ENCODE data around the gene UBASH3A. TPM values are rescaled to one million over a fixed set of nuclear protein-coding genes. Genes with fewer than 3 reads are reported as not detected.
"Not testable (repeated sequence)": the region's sequence is repeated elsewhere in the genome, so short reads cannot be mapped to it uniquely, and the experiment has no call there.

The UBASH3A gene
- total RNA-seq, 4 donors from 2014 or later: 0.40 TPM; not detected in 3

DNA sequence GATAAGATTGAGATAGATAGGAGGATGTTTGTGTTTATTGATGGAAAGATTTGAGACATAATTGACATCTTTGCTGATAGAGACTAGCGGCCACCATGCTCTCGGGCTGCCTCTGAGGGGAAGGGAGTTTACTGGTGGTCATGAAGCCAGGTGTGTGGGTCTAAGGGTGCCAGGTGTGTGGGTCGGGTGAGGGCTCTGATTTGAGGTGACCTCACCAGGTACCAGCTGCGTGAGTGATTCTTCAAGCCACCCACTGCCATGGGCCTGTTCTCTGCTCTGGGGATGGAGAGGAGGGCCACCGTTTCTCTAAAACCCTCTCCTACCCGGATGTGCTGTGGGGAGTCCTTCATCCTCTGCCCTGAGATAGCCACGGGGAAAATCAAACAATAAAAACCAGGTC is 3.2 kb downstream of the UBASH3A start:
- no peak overlapping the region for H3K27ac ChIP-seq
- H3K4me1 ChIP-seq: no peaks in the 10 kb centered on the region
- H3K27me3 ChIP-seq: peaks cover 48% of the 10 kb centered on the region
- 80 to 92% methylated on average over 1 to 6 of the region's 7 CpGs for WGBS, 2 donors (ENCODE audit: low coverage in 1 of 2)
- H3K36me3 ChIP-seq: no peaks in the 10 kb centered on the region
- TF ChIP-seq, protein P1, sequence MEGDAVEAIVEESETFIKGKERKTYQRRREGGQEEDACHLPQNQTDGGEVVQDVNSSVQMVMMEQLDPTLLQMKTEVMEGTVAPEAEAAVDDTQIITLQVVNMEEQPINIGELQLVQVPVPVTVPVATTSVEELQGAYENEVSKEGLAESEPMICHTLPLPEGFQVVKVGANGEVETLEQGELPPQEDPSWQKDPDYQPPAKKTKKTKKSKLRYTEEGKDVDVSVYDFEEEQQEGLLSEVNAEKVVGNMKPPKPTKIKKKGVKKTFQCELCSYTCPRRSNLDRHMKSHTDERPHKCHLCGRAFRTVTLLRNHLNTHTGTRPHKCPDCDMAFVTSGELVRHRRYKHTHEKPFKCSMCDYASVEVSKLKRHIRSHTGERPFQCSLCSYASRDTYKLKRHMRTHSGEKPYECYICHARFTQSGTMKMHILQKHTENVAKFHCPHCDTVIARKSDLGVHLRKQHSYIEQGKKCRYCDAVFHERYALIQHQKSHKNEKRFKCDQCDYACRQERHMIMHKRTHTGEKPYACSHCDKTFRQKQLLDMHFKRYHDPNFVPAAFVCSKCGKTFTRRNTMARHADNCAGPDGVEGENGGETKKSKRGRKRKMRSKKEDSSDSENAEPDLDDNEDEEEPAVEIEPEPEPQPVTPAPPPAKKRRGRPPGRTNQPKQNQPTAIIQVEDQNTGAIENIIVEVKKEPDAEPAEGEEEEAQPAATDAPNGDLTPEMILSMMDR (IDR thresholded peaks at IDR 0.05): no peak
- no peak for TF ChIP-seq POLR2A (IDR thresholded peaks at IDR 0.05)
- TF ChIP-seq POLR2AphosphoS5 (IDR thresholded peaks at IDR 0.05): no peak
- no peak for TF ChIP-seq EP300 (IDR thresholded peaks at IDR 0.05)
- ATAC-seq: no peak
- no peak overlapping the region for H3K4me3 ChIP-seq
- H3K9me3 ChIP-seq: peaks cover 0 to 5% (median 0%) of the 10 kb centered on the region in 3 donors

DNA sequence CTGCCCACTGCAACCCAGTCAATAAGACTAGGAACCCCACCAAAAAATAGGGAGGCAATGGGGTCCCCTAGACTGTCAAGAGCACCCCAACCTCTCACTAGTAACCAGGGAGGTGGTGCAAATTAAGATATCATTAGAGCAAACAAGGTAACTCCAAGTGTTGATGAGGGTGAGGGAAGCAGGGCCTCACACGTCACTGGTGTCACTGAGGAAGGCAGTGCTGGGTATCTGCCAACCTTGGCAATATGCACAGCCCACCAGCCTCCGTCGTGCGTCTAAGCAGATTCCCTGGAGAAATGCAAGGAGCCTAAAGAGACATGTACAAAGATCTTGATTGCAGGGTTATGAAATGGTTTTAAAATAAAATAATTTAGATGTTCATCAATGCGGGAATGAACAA is 3.8 kb downstream of the UBASH3A start:
- H3K36me3 ChIP-seq: no peaks in the 10 kb centered on the region
- H3K4me3 ChIP-seq: no peak overlapping the region
- 55 to 60% methylated on average over 4 to 5 of the region's 5 CpGs for WGBS, 2 donors (ENCODE audit: low coverage in 1 of 2)
- ATAC-seq: no peak
- no peak for TF ChIP-seq EP300 (IDR thresholded peaks at IDR 0.05)
- TF ChIP-seq, protein P1 (IDR thresholded peaks at IDR 0.05): no peak
- no peak for TF ChIP-seq POLR2AphosphoS5 (IDR thresholded peaks at IDR 0.05)
- no peak for TF ChIP-seq POLR2A (IDR thresholded peaks at IDR 0.05)
- peaks cover 54% of the 10 kb centered on the region for H3K27me3 ChIP-seq
- H3K9me3 ChIP-seq: no peaks in the 10 kb centered on the region
- no peaks in the 10 kb centered on the region for H3K4me1 ChIP-seq
- no peak overlapping the region for H3K27ac ChIP-seq

- ATAC-seq, H3K4me1 ChIP-seq, H3K36me3 ChIP-seq, H3K4me3 ChIP-seq, H3K9me3 ChIP-seq, H3K27ac ChIP-seq: not testable (repeated sequence)
- 52 to 75% methylated on average over 2 to 5 of the region's 5 CpGs for WGBS, 2 donors (ENCODE audit: low coverage in 1 of 2)
- peaks cover 64% of the 10 kb centered on the region for H3K27me3 ChIP-seq
These were observed 5.0 kb downstream of the UBASH3A start for GRCh38 chr21:42408718-42409117.

GRCh38 chr21:42409366-42409765 is 5.7 kb downstream of the UBASH3A start:
- no peak for ATAC-seq

DNA sequence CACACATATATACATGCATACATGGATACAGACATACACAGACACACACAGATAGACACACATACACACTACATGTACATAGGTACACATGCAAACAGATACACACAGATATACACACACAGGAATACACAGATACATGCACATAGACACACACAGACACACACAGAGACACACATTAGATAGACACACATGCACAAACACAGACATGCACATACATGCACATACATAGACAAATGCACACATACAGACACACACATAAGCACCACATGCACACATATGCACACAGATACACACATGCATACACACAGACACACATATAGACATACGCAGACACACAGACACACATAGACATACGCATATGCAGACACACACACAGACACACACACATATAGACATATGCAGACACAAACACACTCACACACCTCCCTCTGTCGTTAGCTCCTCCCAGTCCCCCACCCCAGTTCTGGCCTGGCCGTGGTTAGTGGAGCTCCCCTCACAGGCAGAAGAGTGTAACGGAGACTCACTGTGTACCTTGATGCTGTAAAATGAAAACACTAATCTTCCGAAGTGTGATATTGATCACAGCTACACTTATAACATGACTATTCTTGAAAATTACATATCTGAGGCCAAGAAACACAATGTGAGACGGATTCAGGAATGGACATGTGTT is 7.6 kb downstream of the UBASH3A start:
- H3K4me3 ChIP-seq: no peak overlapping the region
- H3K4me1 ChIP-seq: no peaks in the 10 kb centered on the region
- H3K27me3 ChIP-seq: peaks cover 67% of the 10 kb centered on the region
- TF ChIP-seq POLR2A (IDR thresholded peaks at IDR 0.05) (no peak), EP300 (IDR thresholded peaks at IDR 0.05) (no peak), POLR2AphosphoS5 (IDR thresholded peaks at IDR 0.05) (no peak)
- TF ChIP-seq, protein P1 (IDR thresholded peaks at IDR 0.05): no peak
- H3K9me3 ChIP-seq: no peaks in the 10 kb centered on the region
- H3K27ac ChIP-seq: no peak overlapping the region
- 44 to 52% methylated on average over 5 to 7 of the region's 7 CpGs for WGBS, 2 donors (ENCODE audit: low coverage in 1 of 2)
- no peak for ATAC-seq
- no peaks in the 10 kb centered on the region for H3K36me3 ChIP-seq

More at GRCh38 chr21:42409366-42409765, 5.7 kb downstream of the UBASH3A start:
- Histone ChIP-seq H3K9me3 (no peaks in the 10 kb centered on the region), H3K4me1 (no peaks in the 10 kb centered on the region), H3K27me3 (peaks cover 64% of the 10 kb centered on the region), H3K4me3 (no peak overlapping the region), H3K36me3 (no peaks in the 10 kb centered on the region), H3K27ac (no peak overlapping the region)
- WGBS, 2 donors (ENCODE audit: low coverage in 1 of 2): 82% methylated on average over 5 of the region's 7 CpGs; no CpG with 5 or more reads in 1 of the 2 donors
- TF ChIP-seq POLR2A (IDR thresholded peaks at IDR 0.05) (no peak), EP300 (IDR thresholded peaks at IDR 0.05) (no peak), POLR2AphosphoS5 (IDR thresholded peaks at IDR 0.05) (no peak)
- TF ChIP-seq, protein P1 (IDR thresholded peaks at IDR 0.05): no peak
